MM.1S (cell line): ENCODE measurements around the gene ADAM10.

Source experiments
- CTCF ChIP-seq: fragments of 300-600 bp; sonication (generic); IDR thresholded peaks from 2 replicates; pipeline ENCODE4 v1.5.1; 2016; ENCODE audit warnings: antibody characterized with exemption, low read length, mixed read lengths
- EZH2 ChIP-seq: fragments of 300-600 bp; sonication (generic); optimal IDR thresholded peaks from 2 replicates; pipeline ENCODE3; 2017; ENCODE audit warnings: low read depth, mild to moderate bottlenecking, antibody characterized with exemption, low read length, mixed read lengths

GRCh38 chr15:58650102-58650501, 99.4 kb downstream of the ADAM10 start:
- no peak for TF ChIP-seq CTCF
- TF ChIP-seq EZH2, result no peak
